Activated CD4-positive, alpha-beta T cell treated with anti-CD3 and anti-CD28 coated beads, Interleukin-2, amount 50 U/mL, for 16 hours (primary cell): Measurements from ENCODE around the gene ATXN1.
A peak's percentile ranks its signal among the peaks of the same experiment; 100 is the strongest.
"Not testable (repeated sequence)": the region's sequence is repeated elsewhere in the genome, so short reads cannot be mapped to it uniquely, and the experiment has no call there.

Experiments
- DNase-seq: peaks from one replicate; pipeline ENCODE4 v3.0.0-alpha.2; 2020

Gene ATXN1

GRCh38 chr6:16430391-16431089 lies 330.7 kb downstream of the ATXN1 start:
- no peak for DNase-seq

DNA sequence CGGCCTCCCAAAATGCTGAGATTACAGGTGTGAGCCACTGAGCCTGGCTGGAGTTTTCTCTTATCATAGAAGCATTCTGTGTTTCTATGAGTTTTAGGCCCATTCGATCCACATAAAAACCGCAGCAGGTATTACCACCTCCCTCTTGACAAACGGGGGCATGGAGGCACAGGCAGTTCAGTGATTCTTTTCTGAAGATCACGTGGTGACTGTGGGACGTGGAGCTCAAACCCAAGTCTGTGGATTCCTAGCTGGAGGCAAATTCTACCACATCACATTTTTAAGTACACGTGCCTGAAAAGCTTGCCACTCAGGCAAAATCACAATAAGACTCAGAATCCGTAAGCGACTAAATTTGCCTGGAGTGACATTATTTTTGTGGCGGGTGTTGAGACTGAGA lies 331.6 kb downstream of the ATXN1 start:
- no peak for DNase-seq

GRCh38 chr6:16427124-16427523 lies 334.1 kb downstream of the ATXN1 start:
- DNase-seq = no peak

DNA sequence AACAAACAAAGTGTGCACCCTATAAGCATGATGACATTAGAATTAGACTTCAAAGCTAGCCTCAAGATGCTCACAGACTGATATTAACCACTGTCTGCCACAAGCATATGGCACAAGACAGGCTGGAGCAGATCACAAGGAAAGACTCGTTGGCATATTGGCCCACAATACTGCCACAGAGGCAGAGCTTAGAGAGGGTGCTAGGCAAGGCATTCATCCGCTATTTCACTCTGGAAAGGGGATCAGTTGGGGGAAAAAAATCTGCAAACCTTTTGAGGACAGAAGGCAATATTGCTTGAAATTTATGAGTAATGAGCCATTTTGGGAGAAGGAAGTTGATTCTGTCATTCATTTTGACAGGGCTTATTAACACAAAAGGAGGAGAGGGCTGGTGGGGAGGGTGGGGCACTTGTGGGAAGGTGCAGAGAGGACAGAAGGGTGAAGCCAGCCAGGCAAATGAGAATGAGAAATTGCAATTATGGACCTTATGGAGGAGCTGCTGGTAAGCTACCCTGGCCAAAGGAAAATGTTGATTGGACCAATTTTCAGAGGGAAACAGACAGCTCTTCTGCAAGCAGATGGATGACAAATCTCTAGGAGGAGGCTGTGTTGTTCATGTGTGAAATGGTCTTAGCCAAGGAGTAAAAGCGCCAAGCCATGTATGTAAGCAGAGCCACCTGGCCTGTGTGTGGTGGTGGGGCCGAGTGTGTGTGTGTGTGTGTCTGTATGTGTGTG lies 335.2 kb downstream of the ATXN1 start:
- DNase-seq = no peak

GRCh38 chr6:16421462-16421960 lies 339.7 kb downstream of the ATXN1 start:
- DNase-seq = no peak

DNA sequence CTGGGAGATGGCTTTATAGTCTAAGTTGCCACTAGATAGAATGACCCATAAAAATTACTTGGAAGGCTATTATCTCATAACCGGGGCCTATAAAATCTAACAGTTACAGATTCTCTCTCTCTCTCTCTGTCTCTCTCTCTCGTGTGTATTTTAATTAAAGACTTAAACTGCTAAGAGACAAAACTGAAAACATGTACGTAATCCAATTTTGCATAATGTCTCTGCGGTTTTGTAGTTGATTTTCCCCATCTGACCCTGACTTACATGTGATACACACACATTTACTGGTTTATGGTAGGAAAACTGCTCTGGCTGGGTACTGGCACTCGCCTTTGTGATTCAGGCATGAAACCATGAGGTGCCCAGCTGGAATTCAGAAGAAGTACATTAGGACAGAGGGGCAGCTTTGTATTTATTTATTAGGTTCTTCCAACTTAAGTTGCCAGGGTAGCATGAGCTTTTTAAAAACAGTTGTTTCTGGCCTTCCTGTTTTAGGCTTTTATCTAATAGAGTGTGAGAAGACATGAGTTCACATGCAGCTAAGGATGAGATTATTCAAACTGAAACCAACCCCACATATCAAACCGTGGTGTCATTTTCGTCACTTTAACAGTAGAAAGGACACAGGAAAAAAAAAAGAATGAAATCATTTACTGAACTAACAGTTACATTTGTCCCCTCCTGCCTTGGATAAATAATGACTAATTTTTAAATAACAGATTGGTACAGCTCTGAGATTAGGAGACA lies 340.4 kb downstream of the ATXN1 start:
- DNase-seq = peak; percentile 87

GRCh38 chr6:16420337-16420714 lies 340.9 kb downstream of the ATXN1 start:
- DNase-seq = no peak

- DNase-seq = no peak
Observed at GRCh38 chr6:16419636-16420336, 341.5 kb downstream of the ATXN1 start.

- DNase-seq = no peak
Observed at GRCh38 chr6:16418151-16418550, 343.1 kb downstream of the ATXN1 start.

DNA sequence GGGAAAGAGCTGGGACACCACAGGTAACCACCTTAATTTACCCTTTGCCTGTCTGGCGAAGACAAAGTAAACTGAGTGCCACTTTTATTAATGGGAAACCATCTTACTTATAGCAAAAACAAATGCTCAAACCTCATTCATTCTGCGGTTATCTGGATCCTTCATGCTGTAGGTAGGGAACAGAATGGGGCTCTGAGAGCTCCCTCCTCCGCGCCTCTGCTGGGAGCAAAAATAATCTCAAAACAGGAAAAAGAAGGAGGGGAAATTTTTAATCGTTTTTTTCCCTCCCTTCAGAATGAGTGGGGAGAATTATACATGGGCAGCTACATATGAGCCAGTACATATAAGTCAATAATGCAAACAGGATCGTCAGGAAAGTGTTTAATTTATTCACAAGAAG lies 345.6 kb downstream of the ATXN1 start:
- no peak for DNase-seq

GRCh38 chr6:16414205-16414604 lies 347.1 kb downstream of the ATXN1 start:
- peak; percentile 30 for DNase-seq

GRCh38 chr6:16413399-16413798 lies 347.9 kb downstream of the ATXN1 start:
- peak; percentile 49 for DNase-seq

DNA sequence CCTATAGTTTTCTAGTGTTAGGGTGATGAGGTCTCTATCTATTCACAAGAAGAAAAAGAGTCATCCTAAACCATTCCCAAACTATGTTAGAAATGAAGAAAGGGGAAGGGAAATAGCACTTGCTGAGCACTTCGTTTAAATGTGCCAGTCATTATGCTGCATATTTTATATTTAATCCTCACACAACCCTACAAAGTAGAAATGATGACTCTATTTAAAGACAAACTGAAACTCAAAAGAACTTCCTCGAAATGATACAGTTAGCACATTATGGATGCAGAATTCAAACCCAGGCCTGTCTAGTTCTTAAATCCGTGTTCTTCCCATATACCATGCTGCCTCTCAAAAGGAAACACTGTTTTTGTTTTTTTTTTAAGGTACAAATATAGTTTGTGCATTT lies 348.3 kb downstream of the ATXN1 start:
- DNase-seq = no peak

DNA sequence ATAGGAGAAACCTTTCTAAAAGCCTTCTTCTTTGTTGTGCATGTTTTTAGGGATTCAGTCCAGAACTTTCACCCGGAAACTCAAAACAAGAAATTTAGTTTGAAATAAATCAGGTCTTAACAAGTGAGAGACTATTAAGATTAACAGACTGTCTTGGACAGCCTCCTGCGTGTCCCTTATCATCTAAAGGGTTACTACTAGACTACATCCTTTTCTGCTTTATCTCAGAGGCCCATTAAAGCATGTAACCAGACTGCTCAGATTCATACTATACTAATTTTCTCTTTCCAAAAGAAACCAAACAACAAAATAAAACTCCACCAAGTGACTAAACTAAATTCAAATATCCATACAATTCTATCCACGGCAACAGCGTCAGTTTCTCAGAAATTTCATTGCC lies 349.1 kb downstream of the ATXN1 start:
- no peak for DNase-seq

DNA sequence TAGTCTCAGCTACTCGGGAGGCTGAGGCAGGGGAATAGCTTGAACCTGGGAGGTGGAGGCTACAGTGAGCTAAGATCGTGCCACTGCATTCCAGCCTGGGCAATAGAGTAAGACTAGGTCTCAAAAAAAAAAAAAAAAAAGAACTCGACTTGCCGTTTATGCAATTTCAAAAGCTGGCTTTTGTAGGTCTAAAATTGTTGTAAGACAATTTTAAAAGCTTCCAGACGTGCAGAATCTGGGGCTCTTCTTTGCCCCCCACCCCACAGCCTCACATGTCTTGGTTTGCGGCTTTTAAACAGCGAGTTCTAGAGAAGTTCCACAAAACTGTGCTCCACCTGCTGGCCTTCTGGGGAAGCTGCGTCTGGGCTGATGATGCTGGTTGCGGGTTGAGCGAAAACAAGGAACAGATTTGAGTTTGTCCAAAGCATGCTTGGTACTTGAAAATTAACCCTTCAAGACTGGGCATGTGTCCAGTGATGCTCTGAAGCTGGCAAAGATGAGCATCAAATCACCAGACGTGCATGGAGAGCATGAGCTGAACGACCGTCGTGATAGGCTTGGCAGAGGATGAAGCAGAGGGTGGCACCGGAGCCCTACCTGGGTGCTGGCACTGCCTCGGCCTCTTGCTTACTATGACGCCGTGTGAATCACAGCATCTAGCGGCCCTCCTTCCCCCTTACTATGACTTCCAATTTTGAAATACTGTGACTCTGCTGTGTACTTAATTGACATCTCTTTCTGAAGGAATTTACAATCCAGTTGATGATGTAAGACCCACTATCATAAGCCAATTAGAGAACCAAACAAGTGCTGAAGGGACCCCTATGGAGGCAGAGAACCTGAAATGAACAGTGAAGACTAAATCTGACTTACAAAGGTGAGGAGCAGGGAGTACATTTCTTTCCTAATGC lies 351.5 kb downstream of the ATXN1 start:
- DNase-seq = peak; percentile 54

DNA sequence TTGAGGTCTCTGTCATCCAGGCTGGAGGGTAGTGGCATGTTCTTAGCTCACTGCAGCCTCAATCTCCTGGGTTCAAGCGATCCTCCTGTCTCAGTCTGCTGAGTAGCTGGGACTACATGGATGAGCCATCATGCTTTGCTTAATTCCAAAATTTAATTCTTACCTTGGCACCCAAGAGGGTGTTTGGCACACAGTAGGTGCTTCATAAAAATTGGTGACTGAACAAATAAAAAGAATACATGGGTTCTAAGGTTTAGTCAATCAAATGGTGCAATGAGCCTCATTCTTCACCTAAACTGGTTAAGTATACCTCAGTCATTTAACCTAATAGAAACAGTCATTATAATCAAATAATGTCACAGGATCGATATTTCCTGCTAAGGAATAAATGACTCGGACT lies 352.5 kb downstream of the ATXN1 start:
- DNase-seq = no peak

- no peak for DNase-seq
Observed at GRCh38 chr6:16406966-16407365, 354.3 kb downstream of the ATXN1 start.

DNA sequence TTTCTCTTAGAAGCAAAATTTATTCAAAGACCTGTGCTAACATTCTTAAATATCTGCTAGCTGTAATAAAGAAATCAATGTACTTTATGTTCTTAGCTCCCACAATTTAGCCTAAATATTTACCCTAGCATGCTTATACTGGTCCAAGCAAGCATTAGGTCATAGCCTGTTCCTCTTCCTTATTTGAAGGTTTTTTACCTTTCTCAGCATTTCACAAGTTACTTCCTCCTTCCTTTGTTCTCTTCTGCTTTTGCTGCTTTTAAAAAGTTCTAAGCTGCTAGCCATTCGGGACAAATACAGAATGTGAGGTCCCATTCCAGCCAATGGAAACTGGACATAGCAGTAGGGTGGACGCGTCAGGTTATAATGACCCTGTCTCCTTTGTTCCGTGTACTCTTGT lies 354.7 kb downstream of the ATXN1 start:
- not testable (repeated sequence) for DNase-seq

DNA sequence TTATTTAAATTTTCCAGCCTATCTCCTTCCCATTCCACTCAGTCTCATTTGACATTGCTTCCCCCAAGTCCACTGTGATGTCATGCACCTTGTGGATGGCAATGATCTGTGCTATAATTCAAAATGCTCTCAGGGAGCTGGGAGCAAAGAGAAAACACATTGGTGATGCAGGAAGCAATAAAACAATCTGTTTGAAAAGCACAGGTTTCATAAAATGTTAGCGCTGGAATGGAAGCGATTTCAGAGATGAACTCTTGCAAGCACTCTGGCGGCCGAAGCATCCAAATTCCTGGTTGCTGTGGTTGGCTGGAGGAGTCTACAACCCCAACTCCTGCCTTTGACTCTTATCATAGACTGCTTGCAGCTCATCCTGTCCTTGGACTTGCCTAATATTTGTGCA lies 355.9 kb downstream of the ATXN1 start:
- DNase-seq = no peak

DNA sequence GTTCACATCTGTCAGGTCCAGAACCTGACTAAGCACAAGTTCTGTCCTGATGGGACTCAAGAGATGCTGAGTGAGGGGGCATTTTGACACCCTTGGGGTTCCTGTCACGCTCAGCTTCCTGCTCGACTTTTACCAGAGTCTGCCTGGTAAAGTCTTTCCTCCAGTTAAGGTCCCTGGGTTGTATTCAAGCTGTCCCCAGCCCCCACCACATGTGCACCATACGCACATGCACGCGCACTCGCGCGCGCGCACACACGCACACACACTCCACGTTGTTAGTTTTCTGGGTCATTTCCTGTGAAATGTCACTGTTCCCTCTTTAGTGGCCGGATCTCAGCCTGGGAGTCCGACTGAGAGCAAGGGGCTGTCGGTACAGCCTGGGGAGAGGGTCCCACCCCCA lies 356.8 kb downstream of the ATXN1 start:
- no peak for DNase-seq

- DNase-seq = no peak
Observed at GRCh38 chr6:16403831-16404230, 357.4 kb downstream of the ATXN1 start.

DNA sequence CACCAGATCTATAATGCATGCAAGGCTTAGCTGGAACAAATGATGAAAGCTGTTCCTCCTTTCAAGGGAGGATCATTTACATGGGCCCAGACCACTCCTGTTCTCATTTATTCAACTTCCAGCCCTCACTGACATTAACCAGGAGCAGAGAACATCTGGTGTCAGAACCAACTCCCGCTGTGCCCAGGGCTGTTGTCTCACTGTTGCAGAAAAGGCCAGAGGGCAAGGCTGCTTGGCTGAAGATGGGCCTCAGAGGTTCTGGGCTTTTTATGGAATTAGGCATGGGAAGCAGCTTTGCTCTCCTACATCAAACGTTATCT lies 358.7 kb downstream of the ATXN1 start:
- DNase-seq = no peak
